AML-193 (cell line): ENCODE measurements around the gene PDE3A.

ENCODE experiments used
- DNase-seq, 2 experiments: peaks; one replicate each; lab custom pipeline; 2025; lab: John Stamatoyannopoulos, UW

PDE3A gene

GRCh38 chr12:20495997-20496396 lies 127.7 kb downstream of the PDE3A start:
- no peak for DNase-seq

- no peak for DNase-seq
These were observed 129.4 kb downstream of the PDE3A start for GRCh38 chr12:20497707-20498106.

GRCh38 chr12:20501958-20502357 lies 133.6 kb downstream of the PDE3A start:
- no peak for DNase-seq

GRCh38 chr12:20503858-20504257 lies 135.5 kb downstream of the PDE3A start:
- no peak for DNase-seq

GRCh38 chr12:20505056-20505455 lies 136.7 kb downstream of the PDE3A start:
- no peak for DNase-seq

GRCh38 chr12:20507056-20507455 lies 138.7 kb downstream of the PDE3A start:
- DNase-seq = peak in 1 of 2 experiments; percentile 4

- DNase-seq = no peak
These were observed 139.4 kb downstream of the PDE3A start for GRCh38 chr12:20507711-20508110.

- DNase-seq = no peak
These were observed 140.0 kb downstream of the PDE3A start for GRCh38 chr12:20508359-20508758.

GRCh38 chr12:20508962-20509361 lies 140.6 kb downstream of the PDE3A start:
- no peak for DNase-seq

GRCh38 chr12:20510811-20511210 lies 142.5 kb downstream of the PDE3A start:
- no peak for DNase-seq

- DNase-seq = no peak
These were observed 144.9 kb downstream of the PDE3A start for GRCh38 chr12:20513189-20513588.

GRCh38 chr12:20514598-20514997 lies 146.3 kb downstream of the PDE3A start:
- no peak for DNase-seq

- DNase-seq = no peak
These were observed 152.2 kb downstream of the PDE3A start for GRCh38 chr12:20520532-20520931.

GRCh38 chr12:20523658-20524057 lies 155.3 kb downstream of the PDE3A start:
- DNase-seq = no peak

GRCh38 chr12:20524113-20524512 lies 155.8 kb downstream of the PDE3A start:
- DNase-seq = no peak

GRCh38 chr12:20525064-20525610 lies 156.8 kb downstream of the PDE3A start:
- no peak for DNase-seq

- no peak for DNase-seq
These were observed 159.3 kb downstream of the PDE3A start for GRCh38 chr12:20527417-20528163.

- no peak for DNase-seq
These were observed 159.9 kb downstream of the PDE3A start for GRCh38 chr12:20528208-20528607.

- DNase-seq = no peak
These were observed 177.9 kb downstream of the PDE3A start for GRCh38 chr12:20546267-20546666.

GRCh38 chr12:20547816-20548575 lies 179.7 kb downstream of the PDE3A start:
- no peak for DNase-seq

- DNase-seq = no peak
These were observed 180.3 kb downstream of the PDE3A start for GRCh38 chr12:20548611-20549010.

- DNase-seq = no peak
These were observed 180.9 kb downstream of the PDE3A start for GRCh38 chr12:20549108-20549719.
